Measurements from ENCODE around the gene NOP14. TPM values are rescaled to one million over a fixed set of nuclear protein-coding genes. Genes with fewer than 3 reads are reported as not detected.
"Not testable (repeated sequence)": the region's sequence is repeated elsewhere in the genome, so short reads cannot be mapped to it uniquely, and the experiment has no call there.

The NOP14 gene
- total RNA-seq, 1 donor from 2014 or later = 142 TPM

- no peak for DNase-seq (ENCODE audit: low spot score)
- Mint-ChIP-seq H3K27me3 (ENCODE audit: insufficient read depth) (no peaks in the 10 kb centered on the region), H3K4me1 (ENCODE audit: low read depth) (peaks cover 38% of the 10 kb centered on the region), H3K36me3 (ENCODE audit: low read depth) (peaks cover 49% of the 10 kb centered on the region), H3K4me3 (peak overlapping the region; percentile 5), H3K27ac (peak overlapping the region; percentile 83), H3K9me3 (peaks cover 6% of the 10 kb centered on the region)
- intact Hi-C loops (cut with micrococcal nuclease) = no loop called here
Observed at GRCh38 chr4:2923141-2923551, 40.1 kb downstream of the NOP14 start.

DNA sequence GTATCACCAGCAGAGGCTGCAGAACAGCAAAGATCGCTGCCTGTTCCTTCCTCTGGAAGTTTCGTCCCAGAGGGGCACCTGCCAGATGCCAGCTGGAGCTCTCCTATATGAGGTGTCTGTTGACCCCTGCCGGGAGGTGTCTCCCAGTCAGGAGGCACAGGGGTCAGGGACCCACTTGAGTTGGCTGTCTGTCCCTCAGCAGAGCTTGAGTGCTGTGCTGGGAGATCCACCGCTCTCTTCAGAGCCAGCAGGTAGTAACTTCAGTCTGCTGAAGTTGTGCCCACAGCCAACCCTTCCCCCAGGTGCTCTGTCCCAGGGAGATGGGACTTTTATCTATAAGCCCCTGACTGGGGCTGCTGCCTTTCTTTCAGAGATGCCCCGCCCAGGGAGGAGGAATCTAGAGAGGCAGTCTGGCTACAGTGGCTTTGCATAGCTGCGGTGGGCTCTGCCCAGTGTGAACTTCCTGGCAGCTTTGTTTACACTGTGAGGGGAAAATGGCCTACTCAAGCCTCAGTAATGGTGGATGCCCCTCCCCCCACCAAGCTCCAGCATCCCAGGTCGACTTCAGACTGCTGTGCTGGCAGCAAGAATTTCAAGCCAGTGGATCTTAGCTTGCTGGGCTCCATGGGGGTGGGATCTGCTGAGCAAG lies 40.6 kb downstream of the NOP14 start:
- peak overlapping the region; percentile 1 for H3K4me3 Mint-ChIP-seq
- H3K9me3 Mint-ChIP-seq; DNase-seq (ENCODE audit: low spot score); intact Hi-C loops (cut with micrococcal nuclease); H3K27me3 Mint-ChIP-seq (ENCODE audit: insufficient read depth): not testable (repeated sequence)
- H3K4me1 Mint-ChIP-seq (ENCODE audit: low read depth) = peaks cover 43% of the 10 kb centered on the region
- H3K27ac Mint-ChIP-seq = peak overlapping the region; percentile 83
- H3K36me3 Mint-ChIP-seq (ENCODE audit: low read depth) = peaks cover 55% of the 10 kb centered on the region

- intact Hi-C loops (cut with micrococcal nuclease); H3K9me3 Mint-ChIP-seq; DNase-seq (ENCODE audit: low spot score); H3K27ac Mint-ChIP-seq; H3K27me3 Mint-ChIP-seq (ENCODE audit: insufficient read depth); H3K4me3 Mint-ChIP-seq: not testable (repeated sequence)
- H3K36me3 Mint-ChIP-seq (ENCODE audit: low read depth) = peaks cover 66% of the 10 kb centered on the region
- H3K4me1 Mint-ChIP-seq (ENCODE audit: low read depth) = peaks cover 50% of the 10 kb centered on the region
Observed at GRCh38 chr4:2918714-2919113, 44.5 kb downstream of the NOP14 start.

GRCh38 chr4:2918300-2918699 lies 44.9 kb downstream of the NOP14 start:
- Mint-ChIP-seq H3K4me1 (ENCODE audit: low read depth) (peaks cover 46% of the 10 kb centered on the region), H3K36me3 (ENCODE audit: low read depth) (peaks cover 64% of the 10 kb centered on the region)
- DNase-seq (ENCODE audit: low spot score); H3K27ac Mint-ChIP-seq; H3K9me3 Mint-ChIP-seq; H3K27me3 Mint-ChIP-seq (ENCODE audit: insufficient read depth); intact Hi-C loops (cut with micrococcal nuclease); H3K4me3 Mint-ChIP-seq: not testable (repeated sequence)

DNA sequence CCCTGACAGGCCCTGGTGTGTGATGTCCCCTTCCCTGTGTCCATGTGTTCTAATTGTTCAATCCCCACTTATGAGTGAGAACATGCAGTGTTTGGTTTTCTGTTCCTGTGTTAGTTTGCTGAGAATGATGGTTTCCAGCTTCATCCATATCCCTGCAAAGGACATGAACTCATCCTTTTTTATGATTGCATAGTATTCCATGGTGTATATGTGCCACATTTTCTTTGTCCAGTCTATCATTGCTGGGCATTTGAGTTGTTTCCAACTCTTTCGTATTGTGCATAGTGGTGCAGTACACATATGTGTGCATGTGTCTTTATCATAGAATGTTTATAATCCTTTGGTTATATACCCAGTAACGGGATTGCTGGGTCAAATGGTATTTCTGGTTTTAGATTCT lies 46.5 kb downstream of the NOP14 start:
- Mint-ChIP-seq H3K4me1 (ENCODE audit: low read depth) (peaks cover 32% of the 10 kb centered on the region), H3K36me3 (ENCODE audit: low read depth) (peaks cover 63% of the 10 kb centered on the region)
- H3K9me3 Mint-ChIP-seq; H3K27me3 Mint-ChIP-seq (ENCODE audit: insufficient read depth); intact Hi-C loops (cut with micrococcal nuclease); H3K27ac Mint-ChIP-seq; DNase-seq (ENCODE audit: low spot score); H3K4me3 Mint-ChIP-seq: not testable (repeated sequence)

DNA sequence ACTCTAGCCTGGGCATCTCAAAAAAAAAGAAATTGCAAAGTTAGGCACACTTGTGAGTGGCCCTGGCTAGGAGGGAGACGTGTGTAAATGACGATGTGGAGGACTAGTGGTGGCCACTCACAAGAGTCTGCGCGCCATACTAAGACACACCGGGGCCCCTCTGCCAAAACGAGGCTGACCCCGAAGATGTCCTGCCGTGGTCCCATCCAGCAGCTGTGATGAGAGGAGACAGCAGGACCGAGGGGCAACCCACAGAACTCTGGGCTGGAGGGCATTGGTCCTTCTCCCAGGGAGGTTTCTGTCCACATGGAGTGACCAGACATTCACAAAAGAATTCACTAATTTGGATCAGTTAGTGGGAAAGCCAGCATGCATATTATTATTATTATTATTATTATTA lies 47.4 kb downstream of the NOP14 start:
- H3K9me3 Mint-ChIP-seq = peaks cover 6% of the 10 kb centered on the region
- H3K4me3 Mint-ChIP-seq = no peak overlapping the region
- no peaks in the 10 kb centered on the region for H3K27me3 Mint-ChIP-seq (ENCODE audit: insufficient read depth)
- no peak overlapping the region for H3K27ac Mint-ChIP-seq
- peaks cover 25% of the 10 kb centered on the region for H3K4me1 Mint-ChIP-seq (ENCODE audit: low read depth)
- peaks cover 59% of the 10 kb centered on the region for H3K36me3 Mint-ChIP-seq (ENCODE audit: low read depth)
- intact Hi-C loops (cut with micrococcal nuclease) = no loop called here
- no peak for DNase-seq (ENCODE audit: low spot score)

DNA sequence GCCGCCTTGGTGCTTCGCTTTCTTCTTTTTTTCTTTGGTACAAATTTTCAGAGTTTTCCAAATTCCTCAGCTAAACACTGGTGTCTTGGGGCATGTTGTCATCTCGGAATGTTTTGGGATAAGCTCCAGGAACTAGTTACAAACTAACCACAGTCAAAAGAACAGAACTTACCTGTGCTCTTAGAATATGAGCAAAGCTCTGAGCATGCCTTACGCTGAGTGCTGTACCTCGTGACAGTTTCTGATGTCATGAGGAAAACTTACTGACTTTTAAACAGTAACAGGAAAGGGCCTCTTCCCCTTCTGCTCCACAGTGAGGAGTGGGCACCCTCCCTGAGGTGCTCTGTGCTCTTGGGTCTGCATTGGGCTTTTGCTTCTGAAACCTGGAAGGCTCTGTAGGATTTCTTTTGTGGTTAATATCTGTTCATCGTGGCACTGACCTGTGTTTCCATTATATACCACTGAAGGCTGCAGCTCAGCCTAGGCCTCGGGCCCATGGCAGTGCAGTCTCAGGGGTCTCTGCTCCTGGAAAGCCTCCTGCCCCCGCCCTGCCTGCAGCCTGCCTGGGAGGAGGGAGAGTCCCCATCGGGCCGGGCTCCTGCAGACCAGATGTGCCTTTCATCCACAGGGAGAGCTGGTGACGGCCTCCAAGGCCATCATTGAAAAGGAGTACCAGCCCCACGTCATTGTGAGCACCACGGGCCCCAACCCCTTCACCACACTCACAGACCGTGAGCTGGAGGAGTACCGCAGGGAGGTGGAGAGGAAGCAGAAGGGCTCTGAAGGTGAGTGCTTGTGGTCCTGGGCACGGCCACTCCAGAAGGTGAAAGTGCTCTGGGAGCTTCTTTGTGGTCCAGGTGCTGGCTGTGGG lies 48.7 kb downstream of the NOP14 start:
- intact Hi-C loops (cut with micrococcal nuclease) = no loop called here
- Mint-ChIP-seq H3K27ac (peak overlapping the region; percentile 2), H3K36me3 (ENCODE audit: low read depth) (peaks cover 56% of the 10 kb centered on the region), H3K4me1 (ENCODE audit: low read depth) (peaks cover 16% of the 10 kb centered on the region), H3K9me3 (peaks cover under 1% of the 10 kb centered on the region), H3K4me3 (no peak overlapping the region), H3K27me3 (ENCODE audit: insufficient read depth) (no peaks in the 10 kb centered on the region)
- no peak for DNase-seq (ENCODE audit: low spot score)

GRCh38 chr4:2913168-2913567 lies 50.0 kb downstream of the NOP14 start:
- H3K9me3 Mint-ChIP-seq = no peaks in the 10 kb centered on the region
- intact Hi-C loops (cut with micrococcal nuclease) = no loop called here
- peaks cover 55% of the 10 kb centered on the region for H3K36me3 Mint-ChIP-seq (ENCODE audit: low read depth)
- peaks cover 13% of the 10 kb centered on the region for H3K4me1 Mint-ChIP-seq (ENCODE audit: low read depth)
- H3K27ac Mint-ChIP-seq = no peak overlapping the region
- no peaks in the 10 kb centered on the region for H3K27me3 Mint-ChIP-seq (ENCODE audit: insufficient read depth)
- no peak for DNase-seq (ENCODE audit: low spot score)
- no peak overlapping the region for H3K4me3 Mint-ChIP-seq

- Mint-ChIP-seq H3K9me3 (no peaks in the 10 kb centered on the region), H3K4me3 (no peak overlapping the region), H3K4me1 (ENCODE audit: low read depth) (peaks cover 8% of the 10 kb centered on the region), H3K27me3 (ENCODE audit: insufficient read depth) (no peaks in the 10 kb centered on the region), H3K36me3 (ENCODE audit: low read depth) (peaks cover 52% of the 10 kb centered on the region), H3K27ac (peak overlapping the region; percentile 58)
- DNase-seq (ENCODE audit: low spot score) = no peak
- intact Hi-C loops (cut with micrococcal nuclease) = no loop called here
Observed at GRCh38 chr4:2911868-2912267, 51.3 kb downstream of the NOP14 start.

DNA sequence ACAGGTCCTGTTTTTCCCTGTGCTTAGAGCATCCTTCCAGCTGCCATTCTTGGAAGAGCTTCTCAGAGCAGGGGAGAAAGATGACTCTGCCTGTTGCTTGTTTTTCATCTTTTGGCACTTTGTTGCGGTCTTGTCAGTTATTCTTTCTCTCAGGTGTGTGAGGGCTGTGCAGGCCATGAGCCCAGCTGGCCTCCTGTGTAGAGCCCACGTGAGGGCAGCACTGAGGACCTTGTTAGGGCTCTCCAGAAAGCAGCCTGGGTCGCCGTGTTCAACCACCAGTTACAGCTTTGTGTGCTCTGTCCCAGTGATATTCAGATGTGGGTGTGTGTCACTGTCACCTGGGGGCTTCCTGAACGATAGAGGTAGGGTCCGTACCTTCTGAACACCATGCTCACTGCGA lies 52.8 kb downstream of the NOP14 start:
- Mint-ChIP-seq H3K9me3 (no peaks in the 10 kb centered on the region), H3K4me3 (no peak overlapping the region), H3K27me3 (ENCODE audit: insufficient read depth) (no peaks in the 10 kb centered on the region), H3K27ac (no peak overlapping the region), H3K36me3 (ENCODE audit: low read depth) (peaks cover 53% of the 10 kb centered on the region), H3K4me1 (ENCODE audit: low read depth) (peaks cover 22% of the 10 kb centered on the region)
- intact Hi-C loops (cut with micrococcal nuclease) = no loop called here
- DNase-seq (ENCODE audit: low spot score) = no peak

DNA sequence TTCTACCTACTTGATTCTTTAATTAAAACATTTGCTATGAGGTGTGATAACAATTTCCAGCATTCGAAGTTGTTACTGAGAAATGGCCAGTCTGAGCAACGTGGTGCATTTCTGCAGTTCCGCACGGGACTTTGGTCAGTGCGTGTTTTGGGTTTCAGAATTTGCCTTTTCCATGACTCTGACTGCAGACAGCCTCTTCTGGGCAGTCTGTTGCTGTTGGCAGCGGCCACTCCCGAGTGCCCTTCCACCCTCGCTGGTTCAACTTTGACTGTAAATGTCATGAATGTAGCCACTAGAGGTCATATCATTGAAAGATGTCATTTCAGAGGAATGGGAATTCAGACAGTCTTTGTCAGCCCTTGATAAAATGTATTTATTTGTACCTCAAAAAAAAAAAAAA lies 53.6 kb downstream of the NOP14 start:
- peaks cover 52% of the 10 kb centered on the region for H3K36me3 Mint-ChIP-seq (ENCODE audit: low read depth)
- intact Hi-C loops (cut with micrococcal nuclease) = no loop called here
- no peak overlapping the region for H3K27ac Mint-ChIP-seq
- H3K27me3 Mint-ChIP-seq (ENCODE audit: insufficient read depth) = no peaks in the 10 kb centered on the region
- peaks cover 24% of the 10 kb centered on the region for H3K4me1 Mint-ChIP-seq (ENCODE audit: low read depth)
- DNase-seq (ENCODE audit: low spot score) = no peak
- no peak overlapping the region for H3K4me3 Mint-ChIP-seq
- H3K9me3 Mint-ChIP-seq = no peaks in the 10 kb centered on the region

DNA sequence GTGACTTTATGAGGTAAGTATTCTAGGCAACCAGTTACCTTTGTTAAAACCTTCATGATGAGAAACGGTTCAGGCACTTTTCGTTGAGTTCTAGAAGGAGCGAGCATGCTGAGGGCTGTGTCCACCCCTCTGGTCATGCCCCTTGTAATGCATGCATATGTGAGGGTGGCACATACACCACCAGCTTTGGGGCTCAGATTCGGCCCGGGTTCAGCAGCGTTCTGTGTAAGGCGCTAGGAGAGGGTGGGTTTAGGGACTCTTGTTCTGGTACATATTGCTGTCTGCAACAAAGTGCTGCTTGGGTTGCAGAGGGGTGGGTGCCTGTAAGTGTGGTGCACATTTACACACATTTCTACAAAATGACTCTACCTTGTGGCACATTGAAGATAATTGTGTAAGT lies 54.5 kb downstream of the NOP14 start:
- H3K36me3 Mint-ChIP-seq (ENCODE audit: low read depth) = peaks cover 50% of the 10 kb centered on the region
- H3K27ac Mint-ChIP-seq = no peak overlapping the region
- H3K27me3 Mint-ChIP-seq (ENCODE audit: insufficient read depth) = no peaks in the 10 kb centered on the region
- intact Hi-C loops (cut with micrococcal nuclease) = no loop called here
- DNase-seq (ENCODE audit: low spot score) = no peak
- H3K4me1 Mint-ChIP-seq (ENCODE audit: low read depth) = peaks cover 24% of the 10 kb centered on the region
- H3K9me3 Mint-ChIP-seq = no peaks in the 10 kb centered on the region
- H3K4me3 Mint-ChIP-seq = no peak overlapping the region

DNA sequence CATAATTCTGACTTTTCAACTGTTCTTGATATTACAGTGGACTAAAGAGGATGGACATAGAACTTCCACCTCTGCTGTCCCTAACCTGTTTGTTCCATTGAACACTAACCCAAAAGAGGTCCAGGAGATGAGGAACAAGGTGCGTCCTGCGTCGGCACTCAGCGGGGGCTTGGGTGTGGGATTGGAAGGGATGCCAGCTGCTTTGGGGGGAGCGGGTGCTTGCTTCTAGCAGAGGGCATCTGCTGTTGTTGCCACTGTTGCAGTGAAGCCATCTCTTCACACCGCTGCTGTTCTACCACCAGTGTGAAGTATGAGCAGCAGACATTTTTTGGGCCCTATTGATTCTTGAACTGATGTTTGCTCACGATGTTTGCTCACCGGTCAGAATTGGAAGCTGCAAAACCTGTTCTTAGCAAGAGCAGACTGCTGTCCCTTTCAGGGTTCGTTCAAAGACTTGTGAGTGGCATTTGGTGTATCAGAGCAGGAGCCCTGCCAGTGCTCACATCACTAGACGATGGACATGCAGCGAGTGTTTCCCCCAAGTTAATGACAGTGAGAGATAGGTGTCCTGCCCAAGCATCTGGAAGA lies 55.4 kb downstream of the NOP14 start:
- H3K27me3 Mint-ChIP-seq (ENCODE audit: insufficient read depth) = no peaks in the 10 kb centered on the region
- no peak overlapping the region for H3K27ac Mint-ChIP-seq
- peaks cover 24% of the 10 kb centered on the region for H3K4me1 Mint-ChIP-seq (ENCODE audit: low read depth)
- intact Hi-C loops (cut with micrococcal nuclease) = no loop called here
- peaks cover 45% of the 10 kb centered on the region for H3K36me3 Mint-ChIP-seq (ENCODE audit: low read depth)
- no peak overlapping the region for H3K4me3 Mint-ChIP-seq
- no peaks in the 10 kb centered on the region for H3K9me3 Mint-ChIP-seq
- DNase-seq (ENCODE audit: low spot score) = no peak

Measured in activated T-helper 1 cell treated with anti-CD3 and anti-CD28 coated beads, Interleukin-12 subunit alpha, Interleukin-12 subunit beta, Interleukin-2, Interleukin-4 antibody, amounts not matched to agents 30 ng/mL and 10 ng/mL and 1 ng/mL, durations not matched to agents 14 hours and 24 hours and 36 hours (primary cell).